Duodenal mucosa (tissue), 2 donors: Measurements from ENCODE around the gene FBN1.

ENCODE experiments used
- H3K27ac ChIP-seq: one replicate; pipeline ENCODE4 v1.7.0; 2013; ENCODE audit warnings: low read depth, low read length
- H3K27me3 ChIP-seq, 2 donors: one replicate each; pipeline ENCODE4 v1.7.0; 2013; ENCODE audit warnings: low read length in 2 of 2, control low read depth in 1 of 2; ENCODE audit not compliant: insufficient read depth in 2 of 2, control insufficient read depth in 1 of 2
- H3K36me3 ChIP-seq, 2 donors: one replicate each; pipeline ENCODE4 v1.7.0; 2013; ENCODE audit warnings: low read length in 2 of 2, control low read depth in 1 of 2; ENCODE audit not compliant: insufficient read depth in 2 of 2, control insufficient read depth in 1 of 2
- H3K4me1 ChIP-seq, 2 donors: one replicate each; pipeline ENCODE4 v1.7.0; 2013; ENCODE audit warnings: low read length in 2 of 2, control low read depth in 1 of 2; ENCODE audit not compliant: insufficient read depth in 2 of 2, control insufficient read depth in 1 of 2
- H3K4me3 ChIP-seq, 2 donors: one replicate each; pipeline ENCODE4 v1.7.0; 2013; ENCODE audit warnings: low read length in 2 of 2, low read depth in 1 of 2
- H3K9ac ChIP-seq, 2 donors: one replicate each; pipeline ENCODE4 v1.7.0; 2013; ENCODE audit warnings: low read length in 2 of 2, low read depth in 1 of 2
- H3K9me3 ChIP-seq, 2 donors: one replicate each; pipeline ENCODE4 v1.7.0; 2013; ENCODE audit warnings: low read length in 2 of 2, control low read depth in 1 of 2; ENCODE audit not compliant: control insufficient read depth in 1 of 2

The FBN1 gene

GRCh38 chr15:48505067-48505466, 140.4 kb downstream of the FBN1 start:
- no peaks in the 10 kb centered on the region for H3K9me3 ChIP-seq
- H3K36me3 ChIP-seq: peaks cover 0 to 3% of the 10 kb centered on the region in 2 donors
- H3K4me3 ChIP-seq: no peak overlapping the region
- no peaks in the 10 kb centered on the region for H3K27me3 ChIP-seq
- no peaks in the 10 kb centered on the region for H3K4me1 ChIP-seq
- H3K9ac ChIP-seq: no peak overlapping the region
- H3K27ac ChIP-seq: no peak overlapping the region

GRCh38 chr15:48501208-48501607, 144.3 kb downstream of the FBN1 start:
- no peak overlapping the region for H3K9ac ChIP-seq
- H3K36me3 ChIP-seq: peaks cover 0 to 3% of the 10 kb centered on the region in 2 donors
- H3K4me1 ChIP-seq: no peaks in the 10 kb centered on the region
- H3K27me3 ChIP-seq: no peaks in the 10 kb centered on the region
- H3K4me3 ChIP-seq: no peak overlapping the region
- H3K27ac ChIP-seq: no peak overlapping the region
- no peaks in the 10 kb centered on the region for H3K9me3 ChIP-seq

- Histone ChIP-seq H3K27ac (no peak overlapping the region), H3K4me3 (no peak overlapping the region), H3K27me3 (no peaks in the 10 kb centered on the region), H3K9ac (no peak overlapping the region), H3K36me3 (peaks cover 0 to 3% of the 10 kb centered on the region in 2 donors), H3K9me3 (no peaks in the 10 kb centered on the region), H3K4me1 (no peaks in the 10 kb centered on the region)
Observed at GRCh38 chr15:48500595-48500994, 144.9 kb downstream of the FBN1 start.

GRCh38 chr15:48499978-48500377, 145.5 kb downstream of the FBN1 start:
- Histone ChIP-seq H3K36me3 (peaks cover 0 to 3% of the 10 kb centered on the region in 2 donors), H3K27ac (no peak overlapping the region), H3K9ac (no peak overlapping the region)

GRCh38 chr15:48498828-48499227, 146.7 kb downstream of the FBN1 start:
- no peak overlapping the region for H3K4me3 ChIP-seq
- no peaks in the 10 kb centered on the region for H3K4me1 ChIP-seq
- no peaks in the 10 kb centered on the region for H3K9me3 ChIP-seq
- no peaks in the 10 kb centered on the region for H3K27me3 ChIP-seq
- H3K27ac ChIP-seq: no peak overlapping the region
- H3K9ac ChIP-seq: no peak overlapping the region
- H3K36me3 ChIP-seq: peaks cover 0 to 3% of the 10 kb centered on the region in 2 donors

More at GRCh38 chr15:48499978-48500377, 145.5 kb downstream of the FBN1 start:
- Histone ChIP-seq H3K4me1 (no peaks in the 10 kb centered on the region), H3K4me3 (no peak overlapping the region), H3K9me3 (no peaks in the 10 kb centered on the region), H3K27me3 (no peaks in the 10 kb centered on the region)

GRCh38 chr15:48494631-48495030, 150.9 kb downstream of the FBN1 start:
- Histone ChIP-seq H3K4me3 (no peak overlapping the region), H3K36me3 (peaks cover 4 to 6% of the 10 kb centered on the region in 2 donors), H3K27ac (no peak overlapping the region), H3K9me3 (no peaks in the 10 kb centered on the region), H3K9ac (no peak overlapping the region), H3K4me1 (no peaks in the 10 kb centered on the region), H3K27me3 (no peaks in the 10 kb centered on the region)

- Histone ChIP-seq H3K9me3 (no peaks in the 10 kb centered on the region), H3K4me3 (no peak overlapping the region), H3K27ac (no peak overlapping the region), H3K9ac (no peak overlapping the region), H3K27me3 (no peaks in the 10 kb centered on the region), H3K36me3 (peaks cover 4 to 6% of the 10 kb centered on the region in 2 donors), H3K4me1 (no peaks in the 10 kb centered on the region)
Observed at GRCh38 chr15:48493763-48494225, 151.7 kb downstream of the FBN1 start.

GRCh38 chr15:48493084-48493762, 152.3 kb downstream of the FBN1 start:
- Histone ChIP-seq H3K4me3 (no peak overlapping the region), H3K9ac (no peak overlapping the region), H3K36me3 (peaks cover 4 to 6% of the 10 kb centered on the region in 2 donors), H3K27me3 (no peaks in the 10 kb centered on the region), H3K27ac (no peak overlapping the region), H3K9me3 (no peaks in the 10 kb centered on the region), H3K4me1 (no peaks in the 10 kb centered on the region)

GRCh38 chr15:48486228-48486627, 159.3 kb downstream of the FBN1 start:
- no peak overlapping the region for H3K9ac ChIP-seq
- H3K27me3 ChIP-seq: no peaks in the 10 kb centered on the region
- H3K4me3 ChIP-seq: no peak overlapping the region
- peaks cover 0 to 9% of the 10 kb centered on the region in 2 donors for H3K36me3 ChIP-seq
- H3K4me1 ChIP-seq: no peaks in the 10 kb centered on the region
- H3K27ac ChIP-seq: no peak overlapping the region
- H3K9me3 ChIP-seq: no peaks in the 10 kb centered on the region

GRCh38 chr15:48481802-48482201, 163.7 kb downstream of the FBN1 start:
- Histone ChIP-seq H3K4me1 (no peaks in the 10 kb centered on the region), H3K36me3 (no peaks in the 10 kb centered on the region), H3K9ac (no peak overlapping the region), H3K27me3 (no peaks in the 10 kb centered on the region), H3K4me3 (no peak overlapping the region), H3K9me3 (no peaks in the 10 kb centered on the region), H3K27ac (no peak overlapping the region)
